Liver (tissue), 3 donors: Measurements from ENCODE around the gene KLF5.

Experiments used
- ATF3 ChIP-seq: IDR thresholded peaks from 2 replicates; pipeline ENCODE4 v1.6.1; 2016; ENCODE audit warnings: antibody characterized with exemption
- CTCF ChIP-seq: fragments of 150-350 bp; IDR thresholded peaks from 2 replicates; pipeline ENCODE4 v1.5.1; 2017; ENCODE audit warnings: improper control_type of control experiment, low read depth, low read length; ENCODE audit not compliant: missing input control
- EGR1 ChIP-seq, 2 donors: IDR thresholded peaks; 2 replicates each; pipeline ENCODE4 v1.6.1; 2016 to 2018; ENCODE audit warnings: antibody characterized with exemption in 2 of 2, low read depth in 2 of 2
- GABPA ChIP-seq, 2 donors: IDR thresholded peaks in 1 of 2; conservative IDR thresholded peaks in 1 of 2; 2 replicates each; pipeline ENCODE4 v1.6.1; 2016; ENCODE audit warnings: antibody characterized with exemption in 2 of 2, mild to moderate bottlenecking in 1 of 2, moderate library complexity in 1 of 2
- HNF4G ChIP-seq: IDR thresholded peaks from 2 replicates; pipeline ENCODE4 v1.6.1; 2016; ENCODE audit warnings: antibody characterized with exemption
- JUND ChIP-seq, 2 donors: IDR thresholded peaks; 2 replicates each; pipeline ENCODE4 v1.6.1; 2016; ENCODE audit warnings: antibody characterized with exemption in 2 of 2
- MAX ChIP-seq: IDR thresholded peaks from 2 replicates; pipeline ENCODE4 v1.6.1; 2016; ENCODE audit warnings: antibody characterized with exemption
- RAD21 ChIP-seq, 2 donors: IDR thresholded peaks; 2 replicates each; pipeline ENCODE4 v1.6.1; 2016; ENCODE audit warnings: antibody characterized with exemption in 2 of 2, mild to moderate bottlenecking in 2 of 2
- REST ChIP-seq: IDR thresholded peaks from 2 replicates; pipeline ENCODE4 v1.6.1; 2016; ENCODE audit warnings: antibody characterized with exemption, mild to moderate bottlenecking
- RXRA ChIP-seq, 2 donors: IDR thresholded peaks; 2 replicates each; pipeline ENCODE4 v1.6.1; 2017 to 2018; ENCODE audit warnings: antibody characterized with exemption in 2 of 2, mild to moderate bottlenecking in 1 of 2
- SP1 ChIP-seq: IDR thresholded peaks from 2 replicates; pipeline ENCODE4 v1.6.1; 2018; ENCODE audit warnings: antibody characterized with exemption, mild to moderate bottlenecking
- ZBTB33 ChIP-seq: IDR thresholded peaks from 2 replicates; pipeline ENCODE4 v1.6.1; 2016; ENCODE audit warnings: antibody characterized with exemption
- donor health status: healthy.
- donor health status: healthy.

- TF ChIP-seq CTCF (no peak), HNF4G (no peak), JUND (IDR thresholded peaks at IDR 0.05) (no peak), REST (no peak), RAD21 (IDR thresholded peaks at IDR 0.05) (no peak), MAX (no peak), ZBTB33 (no peak), RXRA (IDR thresholded peaks at IDR 0.05) (no peak), SP1 (no peak), ATF3 (no peak), GABPA (IDR thresholded peaks at IDR 0.05 in 1 of 2, conservative IDR thresholded peaks at IDR 0.05 in 1 of 2) (no peak), EGR1 (IDR thresholded peaks at IDR 0.05; ENCODE audit: low read depth in 2 of 2) (no peak)
Measured at GRCh38 chr13:73065036-73065435, 6.2 kb downstream of the KLF5 start.
